ENCODE data around the gene BMERB1. TPM values are rescaled to one million over a fixed set of nuclear protein-coding genes. Genes with fewer than 3 reads are reported as not detected.
A peak's percentile ranks its signal among the peaks of the same experiment; 100 is the strongest.

Gene BMERB1
- total and polyA plus RNA-seq, 4 donors: 5.6 to 33.3 (median 9.0) TPM

DNA sequence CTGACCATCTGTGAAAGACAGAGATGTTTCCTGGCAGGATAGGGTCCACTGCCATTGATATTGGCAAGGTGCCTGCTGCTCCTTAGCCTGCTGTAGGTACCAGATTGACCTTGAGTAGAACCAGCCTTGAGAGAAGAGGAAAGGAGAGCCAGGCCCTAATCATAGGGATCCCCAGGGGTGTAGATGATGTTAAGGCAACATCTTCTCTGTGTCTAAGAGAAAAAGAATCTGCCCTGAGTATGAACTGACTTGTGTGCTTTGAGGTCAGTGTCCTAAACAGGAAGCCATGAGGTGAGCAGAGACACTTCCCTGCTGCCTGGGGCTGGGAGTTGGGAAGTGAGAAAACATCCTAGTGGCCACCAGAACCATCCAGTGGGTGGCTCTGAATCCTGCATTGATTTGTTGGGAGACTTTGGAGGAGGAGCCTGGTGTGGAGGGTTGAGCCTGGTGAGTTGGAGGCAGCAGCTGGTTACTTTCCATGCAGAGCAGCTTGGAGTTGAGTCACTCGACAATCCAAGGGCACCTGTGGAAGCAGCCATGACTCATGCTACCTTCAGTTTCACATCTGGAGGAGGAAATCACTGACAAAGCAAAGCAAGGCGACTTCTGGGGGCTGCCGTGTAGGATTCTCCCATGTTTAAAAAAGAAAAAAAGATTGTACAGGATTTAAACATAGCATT lies 47.8 kb downstream of the BMERB1 start:
- Histone ChIP-seq H3K27me3 (ENCODE audit: control insufficient read depth in 4 of 4, insufficient read depth in 4 of 4, low read length in 3 of 4) (no peaks in the 10 kb centered on the region), H3K36me3 (ENCODE audit: control insufficient read depth in 4 of 4, insufficient read depth in 3 of 4, low read depth in 1 of 4, low read length in 3 of 4) (no peaks in the 10 kb centered on the region), H3K27ac (ENCODE audit: low read depth in 1 of 2, low read length in 2 of 2) (peak overlapping the region; percentile 45), H3K9ac (ENCODE audit: low read depth in 1 of 2, low read length in 2 of 2) (no peak overlapping the region), H3K4me1 (ENCODE audit: control insufficient read depth in 4 of 4, insufficient read depth in 4 of 4, low read length in 3 of 4) (peaks cover 0 to 14% (median 4%) of the 10 kb centered on the region in 4 donors), H3K9me3 (ENCODE audit: control insufficient read depth in 4 of 4, low read length in 3 of 4) (no peaks in the 10 kb centered on the region), H3K4me3 (ENCODE audit: low read depth in 1 of 3, low read length in 3 of 3) (no peak overlapping the region)
- TF ChIP-seq RAD21 (IDR thresholded peaks at IDR 0.05): peak; percentile 60 to 76
- TF ChIP-seq EGR1 (IDR thresholded peaks at IDR 0.05; ENCODE audit: low read depth in 2 of 2): peak; percentile 78 to 81
- TF ChIP-seq FOXA1 (IDR thresholded peaks at IDR 0.05): no peak
- peak; percentile 72 for TF ChIP-seq HNF4G (IDR thresholded peaks at IDR 0.05)
- TF ChIP-seq, protein P1, sequence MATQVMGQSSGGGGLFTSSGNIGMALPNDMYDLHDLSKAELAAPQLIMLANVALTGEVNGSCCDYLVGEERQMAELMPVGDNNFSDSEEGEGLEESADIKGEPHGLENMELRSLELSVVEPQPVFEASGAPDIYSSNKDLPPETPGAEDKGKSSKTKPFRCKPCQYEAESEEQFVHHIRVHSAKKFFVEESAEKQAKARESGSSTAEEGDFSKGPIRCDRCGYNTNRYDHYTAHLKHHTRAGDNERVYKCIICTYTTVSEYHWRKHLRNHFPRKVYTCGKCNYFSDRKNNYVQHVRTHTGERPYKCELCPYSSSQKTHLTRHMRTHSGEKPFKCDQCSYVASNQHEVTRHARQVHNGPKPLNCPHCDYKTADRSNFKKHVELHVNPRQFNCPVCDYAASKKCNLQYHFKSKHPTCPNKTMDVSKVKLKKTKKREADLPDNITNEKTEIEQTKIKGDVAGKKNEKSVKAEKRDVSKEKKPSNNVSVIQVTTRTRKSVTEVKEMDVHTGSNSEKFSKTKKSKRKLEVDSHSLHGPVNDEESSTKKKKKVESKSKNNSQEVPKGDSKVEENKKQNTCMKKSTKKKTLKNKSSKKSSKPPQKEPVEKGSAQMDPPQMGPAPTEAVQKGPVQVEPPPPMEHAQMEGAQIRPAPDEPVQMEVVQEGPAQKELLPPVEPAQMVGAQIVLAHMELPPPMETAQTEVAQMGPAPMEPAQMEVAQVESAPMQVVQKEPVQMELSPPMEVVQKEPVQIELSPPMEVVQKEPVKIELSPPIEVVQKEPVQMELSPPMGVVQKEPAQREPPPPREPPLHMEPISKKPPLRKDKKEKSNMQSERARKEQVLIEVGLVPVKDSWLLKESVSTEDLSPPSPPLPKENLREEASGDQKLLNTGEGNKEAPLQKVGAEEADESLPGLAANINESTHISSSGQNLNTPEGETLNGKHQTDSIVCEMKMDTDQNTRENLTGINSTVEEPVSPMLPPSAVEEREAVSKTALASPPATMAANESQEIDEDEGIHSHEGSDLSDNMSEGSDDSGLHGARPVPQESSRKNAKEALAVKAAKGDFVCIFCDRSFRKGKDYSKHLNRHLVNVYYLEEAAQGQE (IDR thresholded peaks at IDR 0.05): peak; percentile 63
- TF ChIP-seq RXRA (IDR thresholded peaks at IDR 0.05): peak; percentile 99
- TF ChIP-seq TAF1 (conservative IDR thresholded peaks at IDR 0.05): peak; percentile 76
- peak; percentile 80 for TF ChIP-seq NR2F2 (IDR thresholded peaks at IDR 0.05)
- peak; percentile 95 to 98 for TF ChIP-seq JUND (IDR thresholded peaks at IDR 0.05)
- TF ChIP-seq, protein P2, sequence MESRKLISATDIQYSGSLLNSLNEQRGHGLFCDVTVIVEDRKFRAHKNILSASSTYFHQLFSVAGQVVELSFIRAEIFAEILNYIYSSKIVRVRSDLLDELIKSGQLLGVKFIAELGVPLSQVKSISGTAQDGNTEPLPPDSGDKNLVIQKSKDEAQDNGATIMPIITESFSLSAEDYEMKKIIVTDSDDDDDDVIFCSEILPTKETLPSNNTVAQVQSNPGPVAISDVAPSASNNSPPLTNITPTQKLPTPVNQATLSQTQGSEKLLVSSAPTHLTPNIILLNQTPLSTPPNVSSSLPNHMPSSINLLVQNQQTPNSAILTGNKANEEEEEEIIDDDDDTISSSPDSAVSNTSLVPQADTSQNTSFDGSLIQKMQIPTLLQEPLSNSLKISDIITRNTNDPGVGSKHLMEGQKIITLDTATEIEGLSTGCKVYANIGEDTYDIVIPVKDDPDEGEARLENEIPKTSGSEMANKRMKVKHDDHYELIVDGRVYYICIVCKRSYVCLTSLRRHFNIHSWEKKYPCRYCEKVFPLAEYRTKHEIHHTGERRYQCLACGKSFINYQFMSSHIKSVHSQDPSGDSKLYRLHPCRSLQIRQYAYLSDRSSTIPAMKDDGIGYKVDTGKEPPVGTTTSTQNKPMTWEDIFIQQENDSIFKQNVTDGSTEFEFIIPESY (IDR thresholded peaks at IDR 0.05): peak; percentile 77
- TF ChIP-seq, protein P3, sequence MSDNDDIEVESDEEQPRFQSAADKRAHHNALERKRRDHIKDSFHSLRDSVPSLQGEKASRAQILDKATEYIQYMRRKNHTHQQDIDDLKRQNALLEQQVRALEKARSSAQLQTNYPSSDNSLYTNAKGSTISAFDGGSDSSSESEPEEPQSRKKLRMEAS (IDR thresholded peaks at IDR 0.05): peak; percentile 68
- TF ChIP-seq, protein P4, sequence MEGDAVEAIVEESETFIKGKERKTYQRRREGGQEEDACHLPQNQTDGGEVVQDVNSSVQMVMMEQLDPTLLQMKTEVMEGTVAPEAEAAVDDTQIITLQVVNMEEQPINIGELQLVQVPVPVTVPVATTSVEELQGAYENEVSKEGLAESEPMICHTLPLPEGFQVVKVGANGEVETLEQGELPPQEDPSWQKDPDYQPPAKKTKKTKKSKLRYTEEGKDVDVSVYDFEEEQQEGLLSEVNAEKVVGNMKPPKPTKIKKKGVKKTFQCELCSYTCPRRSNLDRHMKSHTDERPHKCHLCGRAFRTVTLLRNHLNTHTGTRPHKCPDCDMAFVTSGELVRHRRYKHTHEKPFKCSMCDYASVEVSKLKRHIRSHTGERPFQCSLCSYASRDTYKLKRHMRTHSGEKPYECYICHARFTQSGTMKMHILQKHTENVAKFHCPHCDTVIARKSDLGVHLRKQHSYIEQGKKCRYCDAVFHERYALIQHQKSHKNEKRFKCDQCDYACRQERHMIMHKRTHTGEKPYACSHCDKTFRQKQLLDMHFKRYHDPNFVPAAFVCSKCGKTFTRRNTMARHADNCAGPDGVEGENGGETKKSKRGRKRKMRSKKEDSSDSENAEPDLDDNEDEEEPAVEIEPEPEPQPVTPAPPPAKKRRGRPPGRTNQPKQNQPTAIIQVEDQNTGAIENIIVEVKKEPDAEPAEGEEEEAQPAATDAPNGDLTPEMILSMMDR (IDR thresholded peaks at IDR 0.05; ENCODE audit: low read depth, low read length, missing input control): peak; percentile 18
- peak; percentile 61 to 78 for TF ChIP-seq HNF4A (conservative IDR thresholded peaks at IDR 0.05)
- peak; percentile 93 for TF ChIP-seq YY1 (IDR thresholded peaks at IDR 0.05)
- TF ChIP-seq FOXA2 (IDR thresholded peaks at IDR 0.05): peak; percentile 46
- TF ChIP-seq, protein P5, sequence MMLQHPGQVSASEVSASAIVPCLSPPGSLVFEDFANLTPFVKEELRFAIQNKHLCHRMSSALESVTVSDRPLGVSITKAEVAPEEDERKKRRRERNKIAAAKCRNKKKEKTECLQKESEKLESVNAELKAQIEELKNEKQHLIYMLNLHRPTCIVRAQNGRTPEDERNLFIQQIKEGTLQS (IDR thresholded peaks at IDR 0.05): peak; percentile 95
- peak; percentile 17 to 76 for TF ChIP-seq GABPA (IDR thresholded peaks at IDR 0.05 in 1 of 2, conservative IDR thresholded peaks at IDR 0.05 in 1 of 2)
- TF ChIP-seq SP1 (IDR thresholded peaks at IDR 0.05): peak; percentile 95
- no peak for DNase-seq (ENCODE audit: low spot score)
- 63% methylated on average over 3 of the region's 3 CpGs for WGBS
